ENCODE measurements around the gene RNF130.
"Not testable (repeated sequence)": the region's sequence is repeated elsewhere in the genome, so short reads cannot be mapped to it uniquely, and the experiment has no call there.

RNF130 gene

DNA sequence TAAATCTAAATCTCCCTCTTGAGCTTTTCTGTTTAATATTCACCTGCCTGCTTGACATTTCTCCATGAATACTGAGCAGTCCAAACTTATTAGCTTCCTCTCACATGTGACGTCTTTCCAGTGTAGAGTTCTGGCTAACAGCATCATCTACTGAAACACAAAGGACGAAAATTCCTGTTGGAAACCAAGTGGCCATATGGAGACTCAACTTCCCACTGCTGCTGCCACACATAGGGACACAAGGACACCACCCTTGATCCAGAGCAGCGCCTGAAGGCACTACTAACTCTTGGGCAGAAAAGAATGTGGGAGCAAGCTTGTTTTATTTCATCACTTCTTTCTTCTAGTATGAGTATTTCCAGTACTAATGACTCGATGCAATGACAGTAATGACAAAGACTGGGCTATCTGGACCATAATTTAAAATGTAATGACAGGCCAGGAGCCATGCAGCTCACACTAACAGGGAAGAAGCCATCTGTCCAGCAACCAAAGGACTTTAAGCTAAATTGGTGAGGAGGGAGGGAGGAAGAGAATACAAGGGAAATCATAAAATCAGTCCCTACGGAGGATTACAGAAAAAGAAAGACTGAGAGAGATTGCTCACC lies 19.2 kb downstream of the RNF130 start:
- DNase-seq, result no peak

DNA sequence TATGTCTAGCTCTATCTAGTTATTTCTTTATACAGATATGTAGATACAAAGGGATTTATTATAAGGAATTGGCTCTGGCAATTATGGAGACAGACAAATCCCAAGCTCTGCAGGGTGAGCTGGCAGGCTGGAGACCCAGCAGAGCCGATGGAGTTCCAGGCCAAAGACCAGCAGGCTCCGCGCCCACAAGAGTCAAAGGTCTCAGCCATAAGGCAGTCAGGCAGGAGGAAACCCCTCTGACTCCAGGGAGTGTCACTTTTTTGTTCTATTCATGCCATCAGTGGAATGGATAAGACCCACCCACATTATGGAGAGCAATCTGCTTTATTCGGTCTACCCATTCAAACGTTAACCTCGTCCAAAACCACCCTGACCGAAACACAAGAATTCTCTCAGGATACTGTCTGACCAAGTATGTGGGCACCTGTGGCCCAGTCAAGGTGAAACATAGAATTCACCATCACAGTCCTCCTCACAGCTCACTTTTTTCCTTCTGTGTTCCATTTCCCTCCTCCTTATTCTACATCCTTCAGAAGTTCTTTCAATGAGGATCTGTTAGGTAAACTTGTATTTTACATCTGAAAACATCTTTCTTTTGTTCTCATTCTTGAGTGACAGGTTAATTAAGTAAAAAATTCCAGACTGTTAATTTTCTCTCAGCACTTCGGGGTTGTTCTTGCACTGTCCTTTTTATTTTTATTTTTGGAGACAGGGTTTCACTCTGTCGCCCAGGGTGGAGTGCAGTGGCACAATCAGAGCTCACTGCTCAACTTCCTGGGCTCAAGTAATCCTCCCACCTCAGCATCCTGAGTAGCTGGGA lies 21.2 kb downstream of the RNF130 start:
- no peak for DNase-seq

DNA sequence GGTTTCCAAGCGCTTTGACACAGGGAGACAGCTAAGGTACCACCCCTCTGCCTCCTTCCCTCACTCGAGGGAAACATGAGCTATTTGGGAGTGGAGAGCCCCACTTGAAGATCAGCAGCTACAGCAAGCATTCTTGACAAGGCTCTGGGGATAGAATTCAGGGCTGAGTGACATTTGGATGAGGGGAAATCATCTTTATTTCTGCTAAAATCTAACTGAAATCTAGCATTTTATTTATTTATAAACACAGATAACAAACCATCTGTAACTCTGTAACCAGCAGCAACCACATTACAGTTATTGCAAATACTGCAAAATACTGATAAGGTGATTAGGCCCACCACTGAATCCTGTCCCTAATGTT lies 22.4 kb downstream of the RNF130 start:
- no peak for DNase-seq

DNA sequence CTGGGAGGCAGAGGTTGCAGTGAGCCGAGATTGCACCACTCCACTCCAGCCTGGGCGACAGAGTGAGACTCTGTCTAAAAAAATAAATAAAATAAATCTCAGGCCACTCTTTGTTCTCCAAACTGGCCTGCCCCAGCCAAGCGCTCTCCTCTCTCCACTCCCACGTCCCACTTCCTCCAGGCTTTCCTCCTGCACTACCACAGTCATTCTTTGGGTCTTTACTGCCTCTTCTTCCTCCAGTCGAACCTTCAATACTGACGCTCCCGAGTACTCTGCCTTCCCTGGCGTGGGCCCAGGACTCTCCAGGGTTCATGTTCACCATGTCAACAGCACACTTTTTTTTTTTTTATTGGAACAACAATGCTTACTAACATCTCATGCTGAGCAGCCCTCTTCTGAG lies 23.9 kb downstream of the RNF130 start:
- no peak for DNase-seq

DNA sequence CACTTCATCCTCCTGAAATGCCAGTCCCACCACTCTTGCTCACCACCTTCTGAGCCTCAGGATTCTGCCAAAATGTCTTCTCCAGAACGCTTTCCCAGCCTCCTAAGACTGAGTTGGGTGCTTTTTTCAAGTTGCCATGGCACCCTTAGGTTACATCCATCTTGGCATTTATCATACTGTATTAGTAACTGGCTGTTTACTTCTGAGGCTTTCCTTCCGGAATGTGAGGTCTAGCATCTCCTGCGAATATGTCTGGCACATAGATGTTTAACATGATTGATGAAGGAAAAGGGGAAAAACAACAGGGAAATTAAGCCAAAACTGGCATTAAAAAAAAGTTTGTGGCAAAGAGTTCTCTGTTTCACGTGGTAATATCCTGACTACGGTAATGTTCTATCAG lies 24.9 kb downstream of the RNF130 start:
- no peak for DNase-seq

DNA sequence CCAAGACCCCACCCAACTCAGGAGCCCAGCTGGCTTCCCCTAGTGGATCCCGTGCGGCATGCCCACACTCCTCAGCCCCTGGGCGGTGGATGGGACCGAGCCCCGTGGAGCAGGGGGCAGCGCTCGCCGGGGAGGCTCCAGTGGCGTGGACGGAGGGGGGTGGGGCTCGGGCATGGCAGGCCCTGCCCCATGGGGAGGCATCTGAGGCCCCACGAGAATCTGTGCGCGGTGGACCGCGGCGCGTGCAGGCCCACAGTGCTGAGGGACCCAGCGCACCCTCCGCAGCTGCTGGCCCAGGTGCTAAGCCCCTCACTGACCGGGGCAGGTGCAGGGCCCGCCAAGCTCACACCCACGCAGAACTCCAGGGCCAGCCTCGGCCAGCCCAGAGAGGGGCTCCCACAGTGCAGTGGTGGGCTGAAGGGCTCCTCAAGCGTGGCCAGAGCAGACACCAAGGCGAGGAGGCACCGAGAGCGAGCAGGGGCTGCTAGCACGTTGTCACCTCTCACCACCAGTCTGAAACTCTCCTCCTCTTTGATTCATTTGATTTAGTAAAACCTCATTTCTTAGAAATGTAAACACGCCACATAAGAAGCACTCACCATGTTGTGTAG lies 25.6 kb downstream of the RNF130 start:
- no peak for DNase-seq

DNA sequence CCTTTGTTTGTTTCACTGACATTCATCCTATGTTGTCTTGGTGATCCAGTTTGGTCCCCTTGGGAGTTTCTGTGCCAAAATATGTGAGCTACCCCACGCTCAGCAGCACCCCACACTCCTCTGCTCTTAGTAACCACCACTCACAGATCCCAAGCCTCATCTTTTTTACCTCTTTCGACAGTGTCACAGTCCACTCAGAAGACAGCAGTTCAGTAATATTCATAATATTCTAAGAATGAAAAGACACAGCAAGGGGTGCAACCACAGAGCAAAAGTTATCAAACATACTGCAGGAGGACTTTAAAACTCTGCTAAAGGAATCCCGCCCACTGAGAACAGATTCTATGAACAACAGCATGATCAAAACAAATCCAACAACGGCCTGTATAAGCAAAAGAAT lies 28.2 kb downstream of the RNF130 start:
- DNase-seq, result no peak

DNA sequence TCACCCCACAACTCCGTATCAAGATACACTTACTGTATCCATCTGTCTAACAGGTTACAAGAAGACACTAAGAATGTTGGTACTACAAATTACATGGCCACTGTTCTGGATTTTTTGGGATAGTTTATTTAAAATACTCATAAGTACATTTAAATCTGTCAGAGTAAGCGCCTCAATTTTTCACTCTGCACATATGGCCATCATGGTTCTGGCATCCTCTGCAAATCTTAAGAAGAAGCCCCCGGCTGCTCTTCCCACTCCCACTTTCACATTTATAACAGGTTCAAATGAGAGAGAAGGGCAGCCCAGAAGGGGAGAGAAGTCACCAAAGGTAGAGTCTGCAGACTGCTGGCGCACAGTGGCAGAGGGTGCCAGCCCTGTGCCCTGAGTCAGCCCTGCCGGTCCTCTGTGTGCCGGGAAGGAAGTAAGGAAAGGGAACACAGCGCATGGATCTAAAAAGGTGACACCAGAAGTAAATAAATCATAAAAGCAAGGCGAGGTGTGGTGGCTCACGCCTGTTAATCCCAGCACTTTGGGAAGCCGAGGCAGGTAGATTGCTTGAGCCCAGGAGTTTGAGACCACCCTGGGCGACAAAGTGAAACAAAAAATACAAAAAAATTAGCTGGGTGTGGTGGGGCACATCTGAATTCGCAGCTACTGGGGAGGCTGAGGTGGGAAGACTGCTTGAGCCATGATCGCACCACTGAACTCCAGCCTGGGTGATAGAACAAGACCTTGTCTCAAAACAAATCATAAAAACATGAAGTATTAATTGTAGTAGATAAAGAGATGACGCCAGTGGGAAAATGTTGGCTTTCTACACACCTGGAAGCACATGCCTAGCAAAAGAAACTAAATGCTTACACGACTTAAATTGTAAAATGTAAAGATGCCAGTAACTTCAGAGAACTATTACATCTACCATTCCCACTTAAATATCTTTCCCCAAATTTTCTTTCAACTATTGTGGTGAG lies 30.0 kb downstream of the RNF130 start:
- no peak for DNase-seq

DNA sequence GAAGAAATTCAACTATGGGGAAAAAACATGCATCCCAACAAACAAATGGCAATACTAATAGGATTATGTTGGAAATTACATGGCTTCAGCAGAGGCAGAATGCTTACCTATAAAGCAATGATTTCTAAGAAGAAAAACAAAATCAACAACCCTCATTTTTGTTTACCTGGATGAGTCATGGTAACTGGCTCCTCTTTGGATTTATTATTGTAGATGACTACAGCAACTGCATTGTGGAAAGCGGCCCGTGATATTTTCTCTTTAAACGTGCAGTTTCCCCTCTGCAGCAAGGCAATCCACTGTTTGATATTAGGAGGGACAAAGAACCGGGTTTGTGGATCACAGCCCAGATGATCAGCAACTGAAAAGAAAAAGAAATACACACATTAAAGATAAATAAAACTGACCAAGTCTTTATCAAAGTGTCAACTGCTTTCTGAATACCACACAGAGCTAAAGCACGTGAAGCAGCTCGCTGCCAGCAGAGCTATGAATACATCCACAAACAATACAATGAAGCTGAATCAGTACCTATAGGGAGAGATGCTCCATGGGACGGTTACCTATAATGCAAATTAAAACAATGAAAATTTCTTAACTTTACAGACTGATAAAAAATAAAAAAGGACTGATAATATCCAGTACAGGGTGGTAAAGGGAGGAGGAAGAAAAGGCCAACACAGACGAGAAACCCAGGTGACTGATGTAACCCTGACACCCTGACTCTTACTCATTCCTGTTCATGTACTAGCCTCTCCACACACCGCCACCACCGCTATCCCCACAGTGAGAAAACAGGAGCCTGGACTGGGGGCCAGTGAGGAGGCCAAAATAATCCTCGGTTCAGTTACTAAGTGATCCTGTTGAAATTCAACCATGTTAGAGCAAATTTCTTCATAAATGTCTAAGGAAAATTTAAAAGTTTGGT lies 31.0 kb downstream of the RNF130 start:
- DNase-seq, result no peak

DNA sequence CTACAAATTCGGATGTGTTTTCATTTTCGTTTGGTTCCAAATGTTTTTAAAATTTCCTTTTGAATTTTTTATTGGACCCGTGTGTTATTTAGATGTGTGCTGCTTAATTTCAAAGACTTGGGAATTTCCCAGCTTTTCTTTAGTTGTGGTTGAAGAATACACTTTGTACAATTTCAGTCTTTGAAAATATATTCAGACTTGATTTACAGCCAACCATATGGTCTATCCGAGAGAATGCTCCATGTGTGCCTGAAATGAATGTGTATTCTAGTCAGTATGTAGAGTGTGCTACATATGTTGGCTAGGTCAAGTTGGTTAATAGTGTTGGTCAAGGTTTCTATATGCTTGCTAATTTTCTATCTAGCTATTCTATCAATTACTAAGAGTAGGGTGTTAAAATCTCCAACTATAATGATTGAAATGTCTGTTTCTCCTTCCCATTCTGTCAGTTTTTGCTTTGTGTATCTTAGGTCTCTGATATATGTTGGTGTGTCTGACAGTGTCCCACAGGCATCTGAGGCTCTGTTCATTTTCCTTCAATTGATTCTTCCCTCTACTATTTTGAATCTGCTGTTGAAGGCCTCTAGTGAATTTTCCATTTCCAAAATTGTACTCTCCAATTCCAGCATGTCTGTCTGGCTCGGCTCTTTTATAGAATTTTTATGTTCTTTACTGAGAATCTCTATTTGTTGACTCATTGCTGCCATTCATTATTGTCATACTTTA lies 36.2 kb downstream of the RNF130 start:
- no peak for DNase-seq

DNA sequence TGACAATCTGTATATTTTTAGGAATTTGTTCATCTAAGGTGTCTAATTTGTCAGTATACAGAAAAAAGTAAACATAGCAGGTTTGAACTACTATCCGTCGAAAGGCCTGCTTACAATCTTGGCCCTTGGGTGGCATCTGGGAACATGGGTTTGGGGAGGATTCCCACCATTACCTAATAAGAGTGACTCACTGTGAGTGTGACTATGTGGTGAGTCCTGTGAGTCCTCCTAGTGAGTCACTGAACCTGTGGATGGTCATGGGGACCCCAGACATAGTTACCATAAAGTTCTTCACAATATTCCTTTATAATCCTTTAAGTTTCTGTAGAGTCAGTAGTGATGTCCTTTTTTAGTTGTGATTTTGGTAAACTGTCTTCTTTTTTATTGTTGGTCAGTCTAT lies 37.0 kb downstream of the RNF130 start:
- DNase-seq, result no peak

DNA sequence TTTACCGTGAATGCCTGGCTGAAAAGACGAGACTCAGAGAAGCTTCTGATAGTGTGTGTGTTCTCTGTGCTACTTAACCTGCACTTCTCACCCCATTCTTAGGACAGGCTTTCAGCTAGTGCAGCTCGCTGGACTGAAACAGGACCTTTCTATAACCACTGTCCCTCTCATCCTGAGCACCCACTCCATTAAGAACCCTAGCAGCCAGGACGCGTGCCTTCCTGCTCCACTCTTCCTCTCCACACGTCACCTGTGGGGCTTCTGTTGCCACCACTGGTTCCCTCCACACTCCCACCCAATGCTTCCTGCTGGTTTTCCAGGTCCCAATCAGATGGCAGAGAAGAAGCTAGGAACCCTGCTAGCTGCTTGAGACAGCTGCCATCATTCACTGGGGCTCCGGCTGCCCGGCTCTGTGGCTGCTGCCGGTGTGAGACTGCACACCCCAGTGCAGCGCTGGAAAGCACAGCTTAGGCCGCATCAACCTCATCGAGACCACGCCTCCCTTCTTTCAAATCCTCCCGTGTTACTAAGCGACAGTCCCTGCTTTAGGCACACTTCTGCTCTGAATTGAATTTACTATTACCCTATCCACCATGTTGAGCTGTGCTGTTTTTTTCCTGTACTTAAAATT lies 44.0 kb downstream of the RNF130 start:
- DNase-seq, result no peak

DNA sequence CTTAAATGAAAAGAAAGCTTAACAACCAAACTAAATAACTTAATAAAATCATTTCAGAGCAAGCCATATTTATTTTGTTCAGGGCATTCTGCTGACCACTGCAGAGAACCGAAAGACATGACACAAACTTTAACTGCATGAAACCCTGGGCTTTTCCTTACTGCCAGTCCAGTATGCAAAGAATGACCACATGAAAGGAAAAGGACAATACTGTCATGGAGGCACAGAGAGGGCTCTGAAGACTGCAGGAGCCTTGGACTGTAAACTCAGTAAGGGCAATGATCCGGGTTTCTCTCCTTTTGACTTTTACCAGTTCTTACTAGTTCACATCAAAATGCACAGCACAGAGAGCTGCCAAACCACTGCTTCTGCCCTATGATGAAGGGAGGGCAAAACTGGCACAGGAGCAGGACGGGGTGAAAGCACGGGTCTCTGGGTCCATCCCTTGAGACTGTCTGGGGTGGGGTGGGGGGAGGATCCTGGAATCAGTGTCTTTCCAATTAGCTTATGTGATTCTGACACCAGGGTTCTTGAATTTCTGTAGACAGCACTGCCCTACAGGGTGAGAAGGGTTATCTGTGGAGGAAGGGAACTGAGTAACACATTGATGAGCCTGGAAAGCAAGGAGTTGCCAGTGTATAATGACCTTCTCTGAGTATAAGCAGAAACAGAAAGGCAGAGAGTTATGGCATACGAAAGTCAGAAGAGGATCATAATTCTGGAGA lies 44.7 kb downstream of the RNF130 start:
- no peak for DNase-seq

DNA sequence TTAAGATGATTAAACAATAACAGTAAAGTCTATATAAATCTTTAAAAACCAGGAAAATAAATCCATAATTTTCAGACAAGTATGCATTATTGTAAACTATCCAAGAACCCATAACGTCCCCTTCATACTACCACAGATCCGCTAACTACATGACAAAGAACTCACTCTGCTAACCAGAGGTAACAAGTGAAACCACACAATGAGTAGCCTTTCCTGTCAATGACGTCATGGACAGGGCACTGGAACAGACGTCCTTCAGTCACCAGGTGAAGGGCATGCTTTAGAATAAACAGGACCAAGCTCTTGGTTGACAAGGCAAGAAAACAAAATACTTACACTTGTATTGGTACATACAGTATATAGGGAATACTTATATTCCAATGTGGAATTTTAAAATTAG lies 45.2 kb downstream of the RNF130 start:
- no peak for DNase-seq

DNA sequence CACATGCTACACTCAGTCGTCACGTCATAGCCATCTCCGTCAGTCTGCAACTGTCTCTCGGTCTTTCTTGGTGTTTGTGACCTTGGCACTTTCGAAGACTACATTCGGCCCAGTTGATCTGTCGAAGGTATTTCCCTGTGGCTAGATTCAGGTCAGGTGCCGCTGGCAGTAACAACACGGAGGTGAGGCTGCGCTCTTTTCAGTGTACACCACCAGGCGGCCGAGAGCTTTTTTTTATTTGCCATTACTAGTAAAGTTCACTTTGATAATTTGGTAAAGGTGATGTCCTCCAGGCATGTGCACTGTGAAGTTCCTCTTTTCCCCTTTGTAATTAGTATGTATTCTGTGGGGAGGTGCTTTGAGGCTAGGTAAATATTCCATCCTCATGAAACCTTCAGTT lies 49.7 kb downstream of the RNF130 start:
- no peak for DNase-seq

DNA sequence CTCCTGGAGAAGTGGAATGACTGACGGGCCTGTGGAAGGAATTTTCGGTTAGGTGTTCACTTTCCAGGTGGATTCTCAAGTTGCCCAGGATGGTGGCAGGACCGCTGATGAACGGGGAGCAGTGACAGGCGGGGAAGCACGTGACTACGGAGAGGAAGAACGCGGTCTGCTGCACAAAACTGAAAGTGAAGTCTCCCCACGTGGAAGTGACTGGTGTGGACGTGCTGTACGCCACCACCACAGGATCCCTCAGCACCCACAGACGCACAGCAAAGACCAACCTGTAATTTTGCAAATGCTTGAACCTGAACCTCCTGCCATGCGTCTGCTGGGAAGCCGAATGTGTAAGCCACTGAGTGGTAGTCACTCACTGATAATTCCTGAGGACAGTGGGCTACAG lies 51.4 kb downstream of the RNF130 start:
- DNase-seq, result no peak

DNA sequence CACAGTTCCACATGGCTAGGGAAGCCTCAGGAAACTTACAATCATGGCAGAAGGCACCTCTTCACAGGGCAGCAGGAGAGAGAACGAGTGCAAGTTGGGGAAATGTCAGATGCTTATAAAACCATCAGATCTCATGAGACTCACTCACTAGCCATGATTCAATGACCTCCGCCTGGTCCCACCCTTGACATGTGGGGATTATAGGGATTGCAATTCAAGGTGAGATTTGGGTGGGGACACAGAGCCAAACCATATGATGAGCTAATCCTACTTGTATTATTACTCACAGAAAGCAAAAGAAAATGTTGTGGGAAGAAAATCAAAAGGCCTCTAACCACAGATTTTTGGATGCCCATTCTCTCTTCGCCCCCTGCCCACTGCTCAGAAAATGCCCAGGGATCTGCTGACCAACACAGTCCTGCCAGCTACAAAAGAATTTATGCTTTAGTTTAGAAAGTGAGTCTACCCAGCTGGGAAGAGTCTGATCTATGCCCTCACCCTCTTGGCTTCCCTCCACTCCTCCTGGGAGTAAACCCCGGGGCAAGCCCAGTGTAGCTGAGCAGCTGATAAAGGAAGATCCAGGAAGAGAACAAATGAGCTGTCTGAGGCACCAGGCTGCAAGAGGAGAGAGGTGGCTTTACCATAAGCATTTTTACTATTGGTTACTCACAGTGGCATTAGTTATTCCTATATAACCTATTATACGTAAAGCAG lies 53.1 kb downstream of the RNF130 start:
- DNase-seq, result no peak

DNA sequence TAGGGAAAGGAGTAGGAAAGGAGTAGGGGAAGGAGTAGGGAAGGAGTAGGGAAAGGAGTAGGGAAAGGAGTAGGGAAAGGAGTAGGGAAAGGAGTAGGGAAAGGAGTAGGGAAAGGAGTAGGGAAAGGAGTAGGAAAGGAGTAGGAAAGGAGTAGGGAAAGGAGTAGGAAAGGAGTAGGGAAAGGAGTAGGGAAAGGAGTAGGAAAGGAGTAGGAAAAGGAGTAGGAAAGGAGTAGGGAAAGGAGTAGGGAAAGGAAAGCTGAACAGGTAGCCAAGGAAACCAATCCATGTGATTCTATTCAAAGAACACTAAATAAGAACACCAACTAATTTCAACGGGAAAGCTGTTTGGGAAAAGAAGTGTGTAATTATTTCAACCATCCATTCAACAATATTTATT lies 56.0 kb downstream of the RNF130 start:
- DNase-seq, result not testable (repeated sequence)

DNA sequence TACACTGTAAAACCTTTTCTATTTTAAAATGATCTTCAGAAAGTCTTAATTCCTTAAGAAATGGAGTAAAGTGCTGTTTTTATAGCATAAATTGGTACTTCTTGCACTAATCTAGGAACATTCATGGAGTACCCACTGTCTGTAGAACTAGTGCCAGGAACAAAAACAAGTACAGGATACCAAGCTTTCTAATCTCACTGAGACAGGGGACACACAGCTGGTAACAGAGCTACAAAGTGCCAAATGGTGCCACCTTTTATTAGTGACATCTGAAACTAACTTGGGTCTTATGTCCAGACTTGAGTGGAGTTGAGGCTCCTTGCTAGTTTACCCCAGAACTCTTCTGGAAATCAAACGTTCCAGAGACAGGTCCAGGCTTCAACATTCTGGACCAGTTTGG lies 57.9 kb downstream of the RNF130 start:
- DNase-seq, result no peak

DNA sequence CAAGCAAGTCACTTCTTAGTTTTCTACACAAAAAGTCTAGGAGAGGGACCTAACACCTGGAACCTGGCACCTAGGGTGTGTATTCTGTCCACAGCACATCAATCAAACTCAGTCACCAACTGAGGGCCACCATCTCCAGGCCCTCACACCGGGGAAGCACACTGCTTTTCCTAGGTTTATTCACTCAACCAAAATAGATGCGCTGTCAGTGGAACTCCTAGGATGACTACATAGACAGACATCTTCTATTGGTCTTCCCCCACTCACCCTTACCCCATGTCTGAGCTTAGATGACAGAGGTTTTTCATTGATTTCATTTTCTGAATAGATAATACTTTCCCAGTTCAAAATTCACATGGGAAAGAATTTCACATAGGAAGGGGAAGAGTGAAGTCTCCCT lies 59.2 kb downstream of the RNF130 start:
- DNase-seq, result no peak

Measured in bone marrow (tissue), 2 donors.